Stimulated activated CD4-positive, alpha-beta T cell treated with anti-CD3 and anti-CD28 coated beads, TNF-alpha, amount 100 ng/mL, for 1 hour (primary cell): ENCODE measurements around the gene TSHZ2.
"Not testable (repeated sequence)": the region's sequence is repeated elsewhere in the genome, so short reads cannot be mapped to it uniquely, and the experiment has no call there.

Experiments used
- DNase-seq, 3 donors: peaks; one replicate each; pipeline ENCODE4 v3.0.0-alpha.2; 2020; ENCODE audit warnings: low read depth in 3 of 3, low spot score in 1 of 3

Gene TSHZ2

GRCh38 chr20:53299831-53300230, 327.7 kb downstream of the TSHZ2 start:
- no peak for DNase-seq

- no peak for DNase-seq
Measured at GRCh38 chr20:53301869-53302268, 329.7 kb downstream of the TSHZ2 start.

- DNase-seq = no peak
Measured at GRCh38 chr20:53302695-53303412, 330.7 kb downstream of the TSHZ2 start.

GRCh38 chr20:53303413-53303760, 331.2 kb downstream of the TSHZ2 start:
- DNase-seq = no peak

GRCh38 chr20:53304146-53304545, 332.0 kb downstream of the TSHZ2 start:
- DNase-seq = no peak

GRCh38 chr20:53306192-53306805, 334.1 kb downstream of the TSHZ2 start:
- DNase-seq = no peak

- no peak for DNase-seq
Measured at GRCh38 chr20:53307964-53308597, 335.9 kb downstream of the TSHZ2 start.

GRCh38 chr20:53309515-53309914, 337.4 kb downstream of the TSHZ2 start:
- DNase-seq = no peak

- DNase-seq = no peak
Measured at GRCh38 chr20:53312957-53313356, 340.8 kb downstream of the TSHZ2 start.

- DNase-seq = no peak
Measured at GRCh38 chr20:53316206-53316937, 344.2 kb downstream of the TSHZ2 start.

- DNase-seq = no peak
Measured at GRCh38 chr20:53319200-53319599, 347.0 kb downstream of the TSHZ2 start.

- no peak for DNase-seq
Measured at GRCh38 chr20:53319716-53320115, 347.6 kb downstream of the TSHZ2 start.

GRCh38 chr20:53320701-53321100, 348.5 kb downstream of the TSHZ2 start:
- DNase-seq = no peak

- DNase-seq = no peak
Measured at GRCh38 chr20:53321596-53321995, 349.4 kb downstream of the TSHZ2 start.

GRCh38 chr20:53322651-53323050, 350.5 kb downstream of the TSHZ2 start:
- no peak for DNase-seq

GRCh38 chr20:53323460-53323859, 351.3 kb downstream of the TSHZ2 start:
- not testable (repeated sequence) for DNase-seq

GRCh38 chr20:53324816-53325215, 352.7 kb downstream of the TSHZ2 start:
- DNase-seq = no peak

GRCh38 chr20:53328961-53329360, 356.8 kb downstream of the TSHZ2 start:
- no peak for DNase-seq

- no peak for DNase-seq
Measured at GRCh38 chr20:53329781-53330180, 357.6 kb downstream of the TSHZ2 start.

- DNase-seq = no peak
Measured at GRCh38 chr20:53330601-53331140, 358.5 kb downstream of the TSHZ2 start.

GRCh38 chr20:53331151-53331973, 359.2 kb downstream of the TSHZ2 start:
- no peak for DNase-seq
